ENCODE measurements around the gene MOB3A.
"Not testable (repeated sequence)": the region's sequence is repeated elsewhere in the genome, so short reads cannot be mapped to it uniquely, and the experiment has no call there.

Gene MOB3A

DNA sequence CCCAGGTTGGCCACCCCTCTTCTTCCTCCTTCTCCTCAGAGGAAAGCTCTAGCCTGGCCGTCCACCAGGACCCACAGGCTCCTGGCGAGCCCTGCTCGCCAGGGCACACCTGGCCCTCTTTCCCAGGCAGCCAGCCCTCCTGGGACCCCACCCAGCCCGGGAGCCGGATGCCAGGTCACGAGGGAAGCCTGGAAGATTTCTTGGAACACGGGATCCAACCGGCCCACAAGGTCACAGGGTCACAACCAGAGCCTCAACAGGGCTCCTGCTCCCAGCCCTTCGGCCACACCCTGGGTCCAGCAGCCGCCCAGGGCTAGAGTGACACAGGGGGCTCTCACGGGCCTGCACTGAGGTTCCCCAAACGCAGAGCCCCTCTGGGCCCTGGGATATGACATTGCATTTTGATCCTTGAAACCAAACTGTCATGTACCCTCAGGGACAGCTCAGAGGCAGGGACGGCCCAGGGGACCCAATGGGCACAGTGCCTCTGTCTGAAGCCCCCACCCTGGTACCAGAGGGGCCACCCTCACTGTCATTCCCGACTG, 50.6 kb downstream of the MOB3A start:
- DNase-seq: no peak

DNA sequence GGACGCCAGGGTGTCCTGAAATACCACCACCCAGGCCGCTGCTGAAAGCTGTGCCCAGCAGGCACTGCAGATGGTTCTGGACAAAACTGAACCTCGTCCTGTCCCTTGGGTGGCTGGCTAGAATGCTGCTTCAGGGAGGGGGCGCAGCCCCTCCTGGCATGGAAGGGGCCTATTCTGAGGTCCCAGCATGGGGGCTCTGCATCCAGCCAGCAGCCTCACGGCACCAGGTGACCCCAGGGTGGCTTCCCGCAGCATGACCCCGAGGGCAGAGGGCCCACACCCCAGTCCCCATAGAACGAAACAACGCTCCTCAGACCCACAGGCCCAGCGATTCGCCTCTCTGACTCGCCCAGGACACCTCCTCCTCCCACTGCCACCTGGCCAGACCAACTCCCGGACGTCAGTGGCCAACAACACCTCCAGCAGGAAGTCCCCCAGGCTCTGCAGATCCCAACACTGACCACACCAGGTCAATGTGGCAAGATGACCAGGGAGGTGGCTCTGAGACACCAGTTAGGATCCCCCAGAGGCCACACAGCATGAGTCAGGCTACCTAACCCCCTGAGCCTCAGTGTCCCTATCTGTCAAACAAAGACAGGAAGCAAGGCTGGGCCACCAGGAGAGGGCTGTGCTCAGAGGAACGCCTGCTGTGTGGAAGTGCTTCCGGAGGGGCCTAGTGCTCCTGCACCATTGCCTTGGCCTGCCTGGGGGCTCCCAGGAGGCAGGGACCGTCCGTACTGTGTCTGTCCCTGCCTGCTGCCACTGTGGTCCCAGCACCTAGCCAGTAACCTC, 51.2 kb downstream of the MOB3A start:
- no peak for DNase-seq

DNA sequence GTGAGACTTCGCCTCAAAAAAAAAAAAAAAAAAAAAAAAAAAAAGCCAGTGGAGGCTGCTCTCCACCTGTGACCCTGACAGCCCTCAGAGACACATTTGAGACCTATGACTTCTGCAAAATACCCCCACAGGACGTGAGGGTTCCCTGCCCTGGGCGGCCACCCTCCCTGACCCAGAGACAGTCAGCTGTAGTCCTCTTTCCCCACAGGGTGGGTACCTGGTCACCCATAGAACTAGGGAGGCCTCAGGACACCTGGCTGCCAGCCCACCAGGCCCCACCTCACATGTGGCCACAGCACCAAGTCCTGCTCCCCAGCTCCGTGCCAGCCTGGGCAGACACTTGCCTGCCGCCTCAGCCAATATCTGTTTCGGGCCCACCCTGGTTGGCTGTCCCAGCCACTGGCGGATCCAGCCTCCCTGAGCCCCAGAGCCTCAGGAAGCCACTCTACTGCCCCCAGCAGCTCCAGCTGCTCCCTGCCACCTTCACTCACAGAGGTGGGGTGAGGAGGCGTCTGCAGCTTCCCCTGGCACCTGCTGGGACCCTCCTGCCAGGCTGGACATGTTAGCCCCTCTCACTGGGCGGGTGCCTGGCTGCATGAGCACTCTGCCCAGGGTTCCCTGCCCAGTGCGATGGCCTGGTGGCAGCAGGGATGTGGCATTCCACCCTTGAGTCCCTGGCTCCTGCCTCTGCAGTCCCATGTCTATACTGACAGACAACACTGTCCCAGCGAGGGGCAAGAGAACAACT, 52.0 kb downstream of the MOB3A start:
- no peak for DNase-seq

DNA sequence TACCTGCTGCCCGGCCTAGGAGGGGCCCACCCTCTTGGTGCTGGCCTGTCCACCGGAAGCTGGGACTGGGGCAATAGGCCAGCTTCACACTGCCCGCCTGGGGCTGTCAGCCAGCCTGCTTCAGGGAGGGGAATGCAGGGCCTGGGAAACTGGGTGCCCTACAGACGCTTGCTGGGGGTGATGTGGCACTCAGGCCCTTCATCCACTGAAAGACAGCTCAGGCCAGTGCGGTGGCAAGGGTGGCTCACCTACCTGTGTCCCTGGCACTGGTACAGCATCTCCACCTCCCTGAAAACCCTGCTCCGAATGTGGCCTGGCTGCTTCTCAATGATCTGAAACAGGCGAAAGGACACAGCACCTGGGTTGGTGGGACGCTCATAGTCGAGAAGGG, 52.9 kb downstream of the MOB3A start:
- DNase-seq: no peak

DNA sequence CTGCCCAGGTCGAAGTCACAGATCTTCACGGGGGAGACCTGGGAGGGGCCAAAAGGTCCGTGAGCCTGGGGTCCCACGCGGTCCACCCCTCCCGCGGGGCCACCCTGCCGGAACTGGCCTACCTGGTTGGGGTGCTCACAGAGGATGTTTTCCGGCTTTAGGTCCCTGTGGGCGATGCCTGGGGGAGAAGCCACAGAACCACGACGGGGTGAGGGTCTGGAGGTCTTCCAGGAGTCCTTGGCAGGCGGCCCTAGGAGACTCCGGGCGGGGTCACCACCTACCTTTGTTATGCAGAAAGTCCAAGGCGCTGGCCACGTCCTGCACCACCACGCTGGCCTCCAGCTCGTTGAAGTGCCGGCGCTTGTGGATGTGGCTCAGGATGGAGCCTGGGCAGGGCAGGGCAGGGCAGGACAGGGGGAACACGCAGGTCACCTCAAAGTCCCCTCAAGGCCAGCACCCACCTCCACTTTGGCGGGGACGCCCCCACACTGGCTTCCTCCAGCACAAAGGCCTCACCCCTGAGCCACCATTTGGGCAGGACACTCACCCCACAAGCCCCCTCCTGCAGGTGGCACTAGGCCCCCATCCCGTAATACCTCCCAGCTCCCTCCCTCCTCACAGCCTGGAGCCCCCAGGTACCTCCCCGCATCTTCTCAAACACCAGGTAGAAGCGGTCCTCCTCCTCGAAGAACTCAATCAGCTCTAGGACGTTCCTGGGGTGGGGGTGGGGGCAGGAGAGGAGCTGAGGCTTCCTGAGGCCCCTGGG, 53.5 kb downstream of the MOB3A start:
- DNase-seq: no peak

DNA sequence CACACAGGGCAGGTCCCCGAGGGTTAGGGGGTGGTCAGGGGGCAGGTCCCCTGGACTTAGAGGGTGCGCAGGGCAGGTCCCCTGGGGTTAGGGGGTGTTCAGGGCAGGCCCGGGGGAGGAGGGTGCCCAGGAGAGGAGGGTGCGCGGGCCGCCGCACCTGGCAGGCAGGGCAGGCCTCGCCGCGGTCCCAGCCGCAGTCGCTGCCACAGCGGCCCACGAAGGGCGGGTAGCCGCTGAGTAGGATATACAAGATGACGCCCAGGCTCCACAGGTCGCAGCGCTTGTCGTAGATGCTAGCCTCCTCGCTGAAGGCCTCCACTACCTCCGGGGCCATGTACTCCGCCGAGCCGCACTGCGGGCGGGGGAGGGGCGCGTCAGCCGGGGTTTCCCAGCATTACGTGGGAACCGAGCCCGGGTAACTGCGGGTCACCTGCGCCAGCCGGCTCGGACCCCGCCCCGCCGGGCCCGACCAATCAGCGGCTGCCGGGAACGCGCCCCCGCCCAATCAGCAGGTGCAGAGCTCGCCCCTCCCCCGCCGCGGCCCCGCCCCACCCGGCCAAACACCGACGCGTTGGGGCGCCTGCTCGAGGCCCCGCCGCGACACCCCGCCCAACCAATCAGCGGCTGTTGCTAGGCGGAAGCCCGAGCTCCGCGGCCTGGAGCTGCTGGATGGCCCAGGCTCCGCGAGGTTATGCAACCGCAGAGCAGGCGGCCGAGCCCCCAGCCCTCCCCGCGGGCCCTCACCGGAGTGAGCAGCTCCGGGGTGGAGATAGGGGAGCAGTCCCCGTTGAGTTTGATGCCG, 54.2 kb downstream of the MOB3A start:
- DNase-seq: peak; percentile 87

DNA sequence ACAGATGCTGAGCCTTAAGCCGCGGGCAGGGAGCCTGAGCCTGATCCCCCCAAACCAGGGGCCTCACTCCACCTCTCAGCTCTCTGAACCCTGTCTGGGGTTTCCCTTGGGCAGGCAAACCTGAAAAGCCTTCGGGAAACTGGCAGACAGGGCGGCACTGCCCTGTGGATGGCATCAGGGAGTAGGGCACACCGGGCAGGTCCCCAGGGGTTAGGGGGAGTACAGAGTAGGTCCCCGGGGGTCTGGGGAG, 54.8 kb downstream of the MOB3A start:
- no peak for DNase-seq

DNA sequence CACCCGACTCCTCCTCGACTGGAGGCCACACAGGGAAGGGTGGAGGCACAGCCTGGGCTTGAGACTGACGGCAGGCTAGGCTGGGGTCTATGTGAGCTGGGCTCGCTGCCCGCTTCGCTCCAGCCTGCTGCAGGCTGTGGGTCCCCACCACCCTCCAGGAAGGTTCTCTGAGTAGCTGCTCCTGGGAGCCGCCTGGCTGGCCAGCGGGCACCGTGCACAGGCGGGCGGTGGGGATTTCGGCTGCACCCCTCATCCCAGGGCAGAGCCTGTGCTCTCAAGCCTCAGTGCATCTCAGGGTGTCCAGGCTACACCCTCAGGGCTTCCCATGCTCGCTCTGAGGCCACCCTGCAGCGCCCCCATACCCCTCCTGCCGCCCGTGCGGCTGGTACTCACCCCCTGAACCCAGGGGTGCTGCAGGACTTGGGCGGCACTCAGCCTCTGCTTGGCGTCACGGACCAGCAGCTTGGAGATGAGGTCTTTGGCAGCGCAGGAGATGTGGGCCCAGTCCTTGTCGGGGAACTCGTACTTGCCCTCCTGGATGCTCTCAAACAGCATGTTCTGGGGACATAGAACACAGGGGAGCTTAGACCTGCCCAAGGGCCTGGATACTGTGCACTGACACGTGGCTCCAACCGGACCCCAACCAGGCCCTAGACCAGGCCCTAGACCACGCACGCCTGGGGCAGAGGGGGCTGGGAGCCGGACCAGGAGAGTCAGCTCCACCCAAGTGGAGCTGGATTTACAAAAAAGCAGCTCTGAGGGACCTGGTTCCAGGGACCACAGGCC, 55.3 kb downstream of the MOB3A start:
- DNase-seq: no peak

DNA sequence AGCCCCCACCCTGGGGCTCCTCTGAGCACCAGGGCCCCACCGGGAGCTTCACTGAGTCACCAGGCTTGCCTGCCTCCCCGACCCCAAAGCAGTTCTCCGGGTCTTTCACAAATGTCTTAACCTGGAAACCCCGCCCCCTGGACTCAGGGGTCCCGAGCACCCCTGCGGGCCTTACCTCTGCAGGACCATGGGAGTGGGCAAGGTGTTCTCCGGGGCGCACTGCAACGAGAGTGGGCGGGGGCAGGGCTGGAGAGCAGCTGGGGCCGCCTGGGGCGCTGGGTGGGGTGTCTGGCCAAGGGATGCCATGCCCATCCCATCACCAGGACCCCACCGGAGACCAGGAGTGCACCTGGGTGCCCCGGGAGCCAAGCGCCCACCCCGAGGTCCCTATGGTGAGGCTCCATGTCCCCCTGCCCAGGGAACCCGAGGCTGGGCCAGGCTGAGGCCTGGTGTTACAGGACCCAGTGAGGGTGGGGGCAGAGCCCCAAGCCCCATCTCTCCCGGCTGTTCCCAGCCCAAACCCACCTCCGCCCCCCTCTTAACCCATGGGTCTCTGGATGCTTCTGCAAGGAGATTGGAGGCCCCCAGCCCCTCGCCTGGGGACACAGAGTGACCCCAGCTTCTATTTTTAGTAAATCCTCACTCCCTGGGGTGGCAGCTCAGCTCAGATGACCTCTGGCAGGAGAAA, 56.0 kb downstream of the MOB3A start:
- DNase-seq: no peak

DNA sequence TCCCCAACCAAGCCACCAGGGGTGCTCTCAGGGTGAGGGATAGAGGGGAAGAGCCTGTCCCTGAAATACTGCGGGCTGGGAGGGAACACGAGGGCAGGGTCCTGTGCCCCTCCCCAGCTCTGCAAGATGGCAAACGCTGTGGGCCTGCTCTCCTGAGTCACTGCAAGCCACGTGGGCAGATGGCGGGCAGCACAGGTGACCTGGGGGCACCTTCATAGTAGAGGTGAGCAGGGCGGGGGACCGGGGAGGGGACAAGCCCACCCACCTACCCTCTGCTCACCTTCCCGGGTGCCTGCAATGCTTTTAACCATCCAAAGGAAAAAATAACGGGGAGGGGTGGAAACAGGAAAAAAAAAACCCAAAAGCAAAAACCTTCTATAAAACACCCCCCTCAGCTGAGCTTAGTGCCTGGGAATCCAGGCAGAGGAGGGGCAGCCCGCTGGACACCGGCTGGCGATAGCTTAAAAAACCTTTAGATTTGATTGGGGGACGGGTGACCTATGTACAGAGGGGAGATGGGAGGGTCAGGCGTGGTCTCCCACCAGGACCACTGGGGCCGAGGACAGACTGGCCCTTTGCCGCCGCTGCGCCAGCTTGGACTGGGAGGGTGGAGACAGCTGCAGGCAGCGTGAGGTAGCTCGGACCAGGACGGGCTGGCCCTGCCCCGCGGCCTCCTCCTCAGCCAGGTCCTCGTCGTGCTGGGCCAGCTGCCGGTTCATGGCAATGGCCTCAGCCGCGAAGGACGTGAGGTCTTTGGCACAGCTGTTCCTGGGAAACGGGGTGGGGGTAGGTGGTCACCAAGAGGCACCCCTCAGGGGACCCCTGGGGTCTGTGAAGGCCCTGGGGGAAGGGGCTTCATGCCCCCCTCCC, 56.8 kb downstream of the MOB3A start:
- DNase-seq: no peak

DNA sequence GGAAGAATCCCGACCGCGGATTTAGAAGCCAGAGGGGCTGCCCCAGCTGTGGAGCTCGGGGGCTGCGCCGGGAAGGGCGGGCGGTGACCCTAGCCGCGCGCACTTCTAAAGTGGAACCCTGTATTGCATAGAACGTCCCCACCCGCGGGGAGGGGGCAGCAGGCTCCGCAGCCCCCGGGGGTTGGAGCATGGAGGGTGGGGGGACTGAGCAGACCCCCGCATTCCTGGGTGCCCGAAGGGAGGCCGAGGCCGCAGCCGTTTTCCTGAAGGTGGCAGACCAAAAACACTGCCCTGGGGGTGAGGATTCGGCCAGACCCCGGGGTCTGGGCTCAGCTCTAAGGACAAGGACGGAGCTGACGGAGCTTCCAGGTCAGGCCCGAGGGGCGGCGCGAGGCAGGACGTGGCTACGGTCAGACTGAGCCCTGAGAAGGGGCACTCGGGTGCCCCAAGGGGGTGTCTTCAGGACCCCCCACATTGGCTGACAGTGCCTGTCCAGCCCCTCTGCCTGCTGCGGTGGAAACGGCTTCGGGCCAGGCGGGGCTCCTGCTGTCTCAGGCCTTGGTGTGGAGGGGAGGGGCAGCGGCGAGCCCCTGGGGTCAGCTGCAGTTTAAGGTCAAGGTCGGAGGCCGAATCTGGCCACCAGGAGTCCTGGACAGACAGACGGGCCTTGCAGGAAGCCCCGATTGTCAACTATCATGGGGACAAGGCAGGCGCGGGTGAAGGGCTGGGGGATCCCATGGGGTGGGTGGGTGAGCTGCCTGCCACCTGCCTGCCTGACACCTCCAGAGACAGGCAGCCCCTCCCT, 57.6 kb downstream of the MOB3A start:
- DNase-seq: no peak

DNA sequence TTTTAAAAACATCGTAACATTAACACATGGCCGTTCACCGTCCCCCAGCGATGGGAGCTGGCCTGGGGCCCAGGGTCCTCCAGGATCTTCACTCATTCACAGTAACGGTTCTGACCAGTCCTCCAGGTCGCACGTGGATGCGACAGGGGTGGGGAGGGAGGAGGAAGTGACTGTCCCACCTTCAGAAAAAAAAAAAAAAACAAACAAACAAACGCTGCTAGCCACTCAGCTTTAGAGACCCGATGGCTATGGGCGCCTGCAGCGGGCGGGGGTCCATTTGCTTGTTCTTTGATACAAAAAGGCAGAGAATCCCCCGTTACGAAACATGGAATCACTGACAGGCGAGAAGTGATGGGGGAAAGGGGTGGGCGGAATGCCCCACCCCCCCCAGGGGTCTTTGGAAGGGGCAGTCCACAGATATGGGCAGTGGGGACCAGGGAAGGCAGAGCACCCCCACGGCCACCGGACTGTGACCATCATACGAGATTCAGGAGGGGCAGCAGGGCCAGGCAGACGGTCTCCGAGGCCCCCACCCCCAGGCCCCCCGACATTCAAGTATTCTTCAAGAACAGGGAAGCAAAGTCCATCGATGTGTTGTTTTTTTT, 58.4 kb downstream of the MOB3A start:
- no peak for DNase-seq

DNA sequence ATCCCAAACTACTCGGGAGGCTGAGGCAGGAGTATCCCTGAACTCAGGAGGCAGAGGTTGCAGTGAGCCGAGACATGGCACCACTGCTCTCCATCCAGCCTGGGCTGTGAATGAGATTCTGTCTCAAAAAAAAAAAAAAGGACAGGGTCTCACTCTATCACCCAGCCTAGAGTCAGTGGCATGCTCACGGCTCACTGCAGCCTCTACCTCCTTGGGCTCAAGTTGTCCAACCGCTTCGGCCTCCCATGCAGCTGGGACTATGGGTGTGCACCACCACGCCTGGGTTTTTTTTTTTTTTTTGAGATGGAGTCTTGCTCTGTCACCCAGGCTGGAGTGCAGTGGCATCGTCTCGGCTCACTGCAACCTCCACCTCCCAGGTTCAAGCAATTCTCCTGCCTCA, 59.7 kb downstream of the MOB3A start:
- no peak for DNase-seq

DNA sequence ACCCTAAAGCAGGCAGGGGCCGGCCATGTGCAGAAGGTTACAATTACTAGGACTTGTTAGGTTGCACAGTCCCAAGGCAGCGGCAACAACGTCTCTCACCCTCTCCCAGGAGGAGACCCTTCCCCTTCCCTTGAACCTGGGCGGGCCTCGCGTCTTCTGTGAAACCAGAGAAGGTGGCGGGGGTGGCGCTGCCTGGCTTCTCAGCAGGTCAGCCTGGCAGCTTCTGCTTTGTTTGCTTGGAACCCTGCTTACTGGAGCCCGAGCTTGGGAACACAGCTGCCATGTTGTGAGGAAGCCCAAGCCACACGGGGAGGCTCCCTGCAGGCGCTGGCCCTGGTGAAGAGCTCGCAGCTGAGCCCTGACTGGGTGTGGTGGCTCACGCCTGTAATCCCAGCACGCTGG, 60.5 kb downstream of the MOB3A start:
- DNase-seq: no peak

DNA sequence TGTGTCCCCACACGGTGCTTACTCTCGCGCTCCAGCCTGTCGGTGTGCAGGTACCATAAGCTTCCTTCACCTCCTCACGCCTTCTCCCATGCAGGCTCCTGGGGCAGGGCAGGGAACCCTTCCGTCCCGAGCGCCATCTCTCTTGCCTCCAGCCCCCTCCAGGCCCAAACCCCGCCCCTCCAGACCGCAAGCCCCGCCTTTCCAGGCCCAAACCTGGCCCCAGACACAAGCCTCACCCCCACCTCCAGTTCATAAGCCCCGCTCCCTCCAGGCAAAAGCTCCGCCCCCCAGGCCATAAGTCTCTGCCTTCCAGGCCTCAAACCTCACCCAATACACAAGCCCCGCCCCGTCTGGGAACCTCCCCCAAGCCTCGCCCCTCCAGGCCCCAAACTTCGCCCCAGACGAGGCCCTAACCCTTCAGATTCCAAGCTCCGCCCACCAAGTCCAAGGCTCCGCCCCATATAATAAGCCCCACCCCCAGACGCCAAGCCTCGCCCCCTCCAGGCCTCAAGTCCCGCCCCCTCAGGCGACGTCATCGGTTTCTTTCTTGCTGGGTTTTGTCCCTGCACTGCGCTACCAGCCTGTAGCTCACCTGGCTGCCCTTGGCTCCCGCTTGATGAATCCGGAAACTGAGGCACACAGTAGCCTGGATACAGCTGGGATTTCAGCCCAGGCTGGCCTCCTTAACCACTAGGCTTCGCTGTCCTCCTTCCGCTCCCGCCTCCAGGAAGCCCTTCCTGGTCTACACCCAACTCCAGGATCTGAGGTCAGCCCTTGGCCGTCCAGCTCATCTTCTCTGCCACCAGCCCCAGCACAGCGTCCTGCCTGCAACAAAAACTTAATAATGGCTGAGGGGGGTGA, 61.2 kb downstream of the MOB3A start:
- no peak for DNase-seq

DNA sequence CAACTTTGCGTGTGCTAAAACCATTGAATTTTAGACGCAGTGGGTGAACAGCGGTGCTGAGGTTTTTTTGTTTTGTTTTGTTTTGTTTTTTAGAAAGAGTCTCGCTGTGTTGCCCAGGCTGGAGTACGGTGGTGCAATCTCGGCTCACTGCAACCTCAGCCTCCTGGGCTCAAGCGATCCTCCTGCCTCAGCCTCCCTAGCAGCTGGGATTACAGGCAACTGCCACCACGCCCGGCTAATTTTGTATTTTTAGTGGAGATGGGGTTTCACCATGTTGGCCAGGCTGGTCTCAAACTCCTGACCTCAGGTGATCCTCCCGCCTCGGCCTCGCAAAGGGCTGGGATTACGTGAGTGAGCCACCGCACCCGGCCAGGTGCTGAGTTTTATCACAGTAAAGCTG, 61.9 kb downstream of the MOB3A start:
- DNase-seq: not testable (repeated sequence)

DNA sequence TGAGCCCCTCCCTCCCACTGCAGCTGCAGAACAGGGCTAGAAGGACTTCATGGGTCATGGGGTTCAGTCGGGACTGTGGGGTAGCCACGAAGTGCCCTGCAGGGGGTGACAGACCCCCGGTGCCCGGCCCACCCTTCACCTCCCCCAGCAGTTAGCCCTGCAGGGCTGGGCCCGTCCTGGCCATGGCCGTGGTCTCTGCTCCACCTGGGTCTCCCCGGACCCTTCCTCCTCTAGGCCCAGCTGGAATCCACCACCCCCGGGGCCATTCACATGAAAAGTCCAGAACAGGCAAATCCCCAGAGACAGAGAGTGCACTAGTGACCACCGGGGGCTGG, 62.3 kb downstream of the MOB3A start:
- no peak for DNase-seq

DNA sequence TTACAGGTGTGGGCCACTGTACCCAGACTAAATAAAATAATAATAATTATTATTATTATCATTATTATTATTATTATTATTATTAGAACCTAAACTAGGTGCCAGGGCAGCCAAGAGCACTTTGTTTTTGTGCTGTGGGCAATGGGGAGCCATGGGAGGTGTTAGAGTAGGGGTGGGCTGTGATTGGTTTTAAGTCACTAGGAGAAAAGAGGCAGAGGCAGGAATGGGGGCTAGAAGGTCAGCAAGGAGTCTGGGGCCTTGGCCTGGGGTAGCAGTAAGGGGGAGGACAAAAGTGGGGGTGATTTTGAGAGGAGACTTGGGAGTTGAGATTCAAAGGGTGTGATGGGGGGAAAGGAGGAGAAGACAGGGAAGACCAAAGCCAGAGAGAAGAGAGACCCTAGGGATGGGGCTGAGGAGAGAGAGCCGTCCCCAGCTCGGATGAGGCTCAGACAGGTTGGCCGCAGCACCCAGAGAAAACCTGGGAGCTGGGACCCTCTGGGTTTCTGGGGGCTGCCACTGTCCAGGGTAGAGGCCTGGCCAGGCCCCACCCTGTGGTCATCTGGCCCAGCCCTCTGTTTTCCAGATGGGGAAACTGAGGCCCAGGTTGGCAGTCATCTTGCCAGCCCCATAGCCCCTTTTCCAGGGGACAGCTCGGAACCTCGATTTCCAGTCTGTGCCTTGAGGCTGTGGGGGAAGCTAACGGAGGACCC, 62.9 kb downstream of the MOB3A start:
- no peak for DNase-seq

All from kidney glomerular epithelial cell (primary cell).